EH (cell line): ENCODE results near the gene THAP3.
A peak's percentile ranks its signal among the peaks of the same experiment; 100 is the strongest.
"Not testable (repeated sequence)": the region's sequence is repeated elsewhere in the genome, so short reads cannot be mapped to it uniquely, and the experiment has no call there.

ENCODE experiments used
- DNase-seq: peaks from one replicate; pipeline ENCODE4 v3.0.0-alpha.2; 2015; ENCODE audit warnings: low read depth

THAP3 gene

GRCh38 chr1:6591222-6591621 is 33.4 kb upstream of the THAP3 start:
- DNase-seq, result no peak

- DNase-seq, result no peak
These were observed 33.0 kb upstream of the THAP3 start for GRCh38 chr1:6591644-6592043.

- DNase-seq, result no peak
These were observed 32.2 kb upstream of the THAP3 start for GRCh38 chr1:6592441-6592840.

- no peak for DNase-seq
These were observed 31.6 kb upstream of the THAP3 start for GRCh38 chr1:6592865-6593593.

- no peak for DNase-seq
These were observed 30.9 kb upstream of the THAP3 start for GRCh38 chr1:6593810-6594209.

- no peak for DNase-seq
These were observed 29.5 kb upstream of the THAP3 start for GRCh38 chr1:6594977-6595740.

- DNase-seq, result no peak
These were observed 28.3 kb upstream of the THAP3 start for GRCh38 chr1:6596351-6596750.

- no peak for DNase-seq
These were observed 27.5 kb upstream of the THAP3 start for GRCh38 chr1:6596886-6597776.

- no peak for DNase-seq
These were observed 26.9 kb upstream of the THAP3 start for GRCh38 chr1:6597777-6598131.

GRCh38 chr1:6599141-6599975 is 25.3 kb upstream of the THAP3 start:
- peak; percentile 23 for DNase-seq

- DNase-seq, result not testable (repeated sequence)
These were observed 24.7 kb upstream of the THAP3 start for GRCh38 chr1:6599991-6600390.

GRCh38 chr1:6600410-6601048 is 24.1 kb upstream of the THAP3 start:
- DNase-seq, result peak; percentile 25

GRCh38 chr1:6601049-6601922 is 23.4 kb upstream of the THAP3 start:
- DNase-seq, result peak; percentile 92

GRCh38 chr1:6601923-6602668 is 22.6 kb upstream of the THAP3 start:
- no peak for DNase-seq

- DNase-seq, result peak; percentile 93
These were observed 21.9 kb upstream of the THAP3 start, which contains the start of gene KLHL21 for GRCh38 chr1:6602669-6603237. TSS of gene KLHL21 (minus strand) at chr1:6602869. CDS start at chr1:6602817, 52 bp downstream.

- peak; percentile 81 for DNase-seq
These were observed 21.3 kb upstream of the THAP3 start for GRCh38 chr1:6603238-6603914.

- DNase-seq, result peak; percentile 94
These were observed 20.6 kb upstream of the THAP3 start for GRCh38 chr1:6603915-6604558.
